Loucy (cell line): ENCODE results near the gene CNTN5.
"Not testable (repeated sequence)": the region's sequence is repeated elsewhere in the genome, so short reads cannot be mapped to it uniquely, and the experiment has no call there.

ENCODE experiments used
- EZH2phosphoT487 ChIP-seq: fragments of 200-600 bp; IDR thresholded peaks from 2 replicates; pipeline ENCODE4 v1.6.1; 2018; ENCODE audit warnings: antibody characterized with exemption, mild to moderate bottlenecking, moderate library complexity, borderline replicate concordance
- TF ChIP-seq, protein P1 (sequence below): fragments of 200-600 bp; sonication (generic); conservative IDR thresholded peaks from 2 replicates; pipeline ENCODE4 v1.5.1; 2014; ENCODE audit warnings: mild to moderate bottlenecking, antibody characterized with exemption, low read length

GRCh38 chr11:100274466-100274865 is 1253.7 kb downstream of the CNTN5 start:
- TF ChIP-seq, protein P1, sequence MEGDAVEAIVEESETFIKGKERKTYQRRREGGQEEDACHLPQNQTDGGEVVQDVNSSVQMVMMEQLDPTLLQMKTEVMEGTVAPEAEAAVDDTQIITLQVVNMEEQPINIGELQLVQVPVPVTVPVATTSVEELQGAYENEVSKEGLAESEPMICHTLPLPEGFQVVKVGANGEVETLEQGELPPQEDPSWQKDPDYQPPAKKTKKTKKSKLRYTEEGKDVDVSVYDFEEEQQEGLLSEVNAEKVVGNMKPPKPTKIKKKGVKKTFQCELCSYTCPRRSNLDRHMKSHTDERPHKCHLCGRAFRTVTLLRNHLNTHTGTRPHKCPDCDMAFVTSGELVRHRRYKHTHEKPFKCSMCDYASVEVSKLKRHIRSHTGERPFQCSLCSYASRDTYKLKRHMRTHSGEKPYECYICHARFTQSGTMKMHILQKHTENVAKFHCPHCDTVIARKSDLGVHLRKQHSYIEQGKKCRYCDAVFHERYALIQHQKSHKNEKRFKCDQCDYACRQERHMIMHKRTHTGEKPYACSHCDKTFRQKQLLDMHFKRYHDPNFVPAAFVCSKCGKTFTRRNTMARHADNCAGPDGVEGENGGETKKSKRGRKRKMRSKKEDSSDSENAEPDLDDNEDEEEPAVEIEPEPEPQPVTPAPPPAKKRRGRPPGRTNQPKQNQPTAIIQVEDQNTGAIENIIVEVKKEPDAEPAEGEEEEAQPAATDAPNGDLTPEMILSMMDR: not testable (repeated sequence)
- TF ChIP-seq EZH2phosphoT487: not testable (repeated sequence)
